Adrenal gland (tissue), 12 donors: Measurements from ENCODE around the gene CPNE9. TPM values are rescaled to one million over a fixed set of nuclear protein-coding genes. Genes with fewer than 3 reads are reported as not detected.

Experiments
- DNase-seq, 7 donors: peaks; one replicate each; pipeline ENCODE4 v3.0.0-alpha.2; 2019 to 2020
- H3K27ac ChIP-seq, 5 donors: fragments of 200-600 bp; sonication (generic) in 4 of 5; 1 replicate in 3 of 5; 2 replicates in 2 of 5; pipeline versions ENCODE4 v1.5.1 to v1.8.0; 2016 to 2020; ENCODE audit warnings: mild to moderate bottlenecking in 1 of 5
- H3K27me3 ChIP-seq: fragments of 200-600 bp; 2 replicates; pipeline ENCODE4 v1.8.0; 2021
- H3K36me3 ChIP-seq, 2 donors: fragments of 200-600 bp; replicated peaks in 1 of 2; 1 replicate in 1 of 2; 2 replicates in 1 of 2; pipeline versions ENCODE4 v1.5.1 to v1.8.0; 2018 to 2022
- H3K4me1 ChIP-seq, 2 donors: fragments of 200-600 bp; replicated peaks in 1 of 2; 1 replicate in 1 of 2; 2 replicates in 1 of 2; pipeline versions ENCODE4 v1.5.1 to v1.8.0; 2018 to 2021
- H3K4me3 ChIP-seq, 4 donors: fragments of 200-600 bp; sonication (generic) in 3 of 4; one replicate each; pipeline ENCODE4 v1.5.1; 2016 to 2018
- H3K9me3 ChIP-seq, 3 donors: fragments of 200-600 bp; sonication (generic) in 1 of 3; replicated peaks in 1 of 3; 1 replicate in 2 of 3; 2 replicates in 1 of 3; pipeline versions ENCODE4 v1.5.1 to v1.8.0; 2016 to 2021
- POLR2A ChIP-seq, 2 donors: fragments of 450-650 bp; IDR thresholded peaks; one replicate each; pipeline ENCODE4 v1.6.1; 2017; ENCODE audit warnings: antibody characterized with exemption in 2 of 2, mild to moderate bottlenecking in 2 of 2, moderate library complexity in 1 of 2
- WGBS, 4 donors: extraction: QIAGEN DNeasy Blood & Tissue Kit in 2 of 4; methylation state at CpG; one replicate each; pipeline versions ENCODE4 v1.1.5 to v1.1.7; 2013 to 2017; 5-methylcytosine and 5-hydroxymethylcytosine counted together
- intact Hi-C, 2 donors: fragments of 100-400 bp; cut with DNase I; formaldehyde crosslinking; loops; one replicate each; pipeline versions ENCODE4 v1.14.1 to v1.15.0; 2022 to 2023
- polyA plus RNA-seq, 3 donors: library from polyadenylated mRNA; stranded (reverse); fragments of 200-250 nt in 2 of 3; fragments of 350-450 nt in 1 of 3; fragmentation: Illumina TruSeq in 1 of 3; extraction: RNeasy Lipid Tissue Mini Kit (QIAGEN cat#74804) in 1 of 3; gene quantifications; one replicate each; pipeline ENCODE4 v1.2.3, GENCODE V29; 2013 to 2014
- total RNA-seq, 9 donors: library from RNA; depleted of rRNA in 4 of 9; stranded (reverse); fragments of >200 nt in 4 of 9; fragments of 120-200 nt in 1 of 9; fragmentation: NEBNext Ultra II Directional in 1 of 9; extraction: Animal tissue kit (Norgen Biotek cat#: 25700) in 1 of 9; gene quantifications; one replicate each; pipeline versions ENCODE4 v1.1.0 to v1.2.4, GENCODE V29; 2013 to 2023
- TF ChIP-seq, protein P1 (sequence below), 6 experiments: fragments of 450-650 bp in 4 of 6; fragments of 200-600 bp in 2 of 6; sonication (generic) in 1 of 6; IDR thresholded peaks; 1 replicate in 5 of 6; 2 replicates in 1 of 6; pipeline versions ENCODE4 v1.5.1 to v1.8.0; 2016 to 2021; ENCODE audit warnings: antibody characterized with exemption in 6 of 6, mild to moderate bottlenecking in 2 of 6, moderate library complexity in 1 of 6
- donor health status: healthy with polysubstance abuse.
- donor health status: Bipolar disorder and iron deficiency.
- donor health status: DM: yes; HTN: yes; CAD: no.
- donor health status: DM: no; HTN: no; CAD: no.
- donor health status: DM: no; HTN: no; CAD: no.
- donor health status: DM: yes; HTN: yes; CAD: no.

The CPNE9 gene
- total and polyA plus RNA-seq, 12 donors = 0.11 to 9.2 (median 1.5) TPM; not detected in 1

- intact Hi-C loops = no loop called here
- 78 to 90% (median 86%) methylated on average over 7 of the region's 7 CpGs for WGBS, 4 donors
- peaks cover 16 to 17% of the 10 kb centered on the region in 2 donors for H3K4me1 ChIP-seq
- peaks cover 0 to 80% of the 10 kb centered on the region in 2 donors for H3K36me3 ChIP-seq
- DNase-seq = no peak
- H3K27me3 ChIP-seq = no peaks in the 10 kb centered on the region
- TF ChIP-seq, protein P1, sequence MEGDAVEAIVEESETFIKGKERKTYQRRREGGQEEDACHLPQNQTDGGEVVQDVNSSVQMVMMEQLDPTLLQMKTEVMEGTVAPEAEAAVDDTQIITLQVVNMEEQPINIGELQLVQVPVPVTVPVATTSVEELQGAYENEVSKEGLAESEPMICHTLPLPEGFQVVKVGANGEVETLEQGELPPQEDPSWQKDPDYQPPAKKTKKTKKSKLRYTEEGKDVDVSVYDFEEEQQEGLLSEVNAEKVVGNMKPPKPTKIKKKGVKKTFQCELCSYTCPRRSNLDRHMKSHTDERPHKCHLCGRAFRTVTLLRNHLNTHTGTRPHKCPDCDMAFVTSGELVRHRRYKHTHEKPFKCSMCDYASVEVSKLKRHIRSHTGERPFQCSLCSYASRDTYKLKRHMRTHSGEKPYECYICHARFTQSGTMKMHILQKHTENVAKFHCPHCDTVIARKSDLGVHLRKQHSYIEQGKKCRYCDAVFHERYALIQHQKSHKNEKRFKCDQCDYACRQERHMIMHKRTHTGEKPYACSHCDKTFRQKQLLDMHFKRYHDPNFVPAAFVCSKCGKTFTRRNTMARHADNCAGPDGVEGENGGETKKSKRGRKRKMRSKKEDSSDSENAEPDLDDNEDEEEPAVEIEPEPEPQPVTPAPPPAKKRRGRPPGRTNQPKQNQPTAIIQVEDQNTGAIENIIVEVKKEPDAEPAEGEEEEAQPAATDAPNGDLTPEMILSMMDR (IDR thresholded peaks at IDR 0.05) = no peak
- TF ChIP-seq POLR2A (IDR thresholded peaks at IDR 0.05) = no peak
- H3K9me3 ChIP-seq = no peaks in the 10 kb centered on the region
- H3K27ac ChIP-seq = no peak overlapping the region
- no peak overlapping the region for H3K4me3 ChIP-seq
Observed at GRCh38 chr3:9666704-9667445, 36.8 kb upstream of the CPNE9 start.

DNA sequence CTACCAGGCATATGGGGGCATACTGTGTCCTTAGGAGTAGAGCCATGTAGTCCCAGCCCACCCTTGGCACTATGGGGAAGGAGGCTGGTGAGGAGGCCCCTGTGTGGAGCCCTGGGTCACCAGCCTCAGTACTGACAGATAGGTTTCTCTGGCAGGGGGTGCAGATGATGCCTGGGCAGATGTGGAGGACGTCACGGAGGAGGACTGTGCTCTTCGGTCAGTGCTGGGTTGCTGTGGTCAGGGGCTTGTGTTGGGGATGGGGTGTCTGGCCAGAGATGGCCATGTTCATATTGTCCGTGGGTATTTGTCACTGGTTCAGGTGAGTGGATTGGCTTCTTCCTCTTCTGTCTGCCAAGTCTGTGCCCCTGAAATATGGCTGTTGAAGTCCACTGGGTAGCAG, 34.4 kb upstream of the CPNE9 start:
- WGBS, 4 donors = 92 to 95% (median 93%) methylated on average over 4 of the region's 4 CpGs; no CpG with 5 or more reads in 1 of the 4 donors
- H3K4me1 ChIP-seq = peaks cover 16 to 17% of the 10 kb centered on the region in 2 donors
- no peaks in the 10 kb centered on the region for H3K9me3 ChIP-seq
- no peak for DNase-seq
- H3K27me3 ChIP-seq = no peaks in the 10 kb centered on the region
- TF ChIP-seq POLR2A (IDR thresholded peaks at IDR 0.05) = no peak
- TF ChIP-seq, protein P1 (IDR thresholded peaks at IDR 0.05) = no peak
- H3K36me3 ChIP-seq = peaks cover 0 to 83% of the 10 kb centered on the region in 2 donors
- intact Hi-C loops = no loop called here
- H3K4me3 ChIP-seq = no peak overlapping the region
- H3K27ac ChIP-seq = peak overlapping the region in 4 of 5 donors; percentile 41 to 69 (median 55)

GRCh38 chr3:9669720-9670432, 33.8 kb upstream of the CPNE9 start:
- DNase-seq = peak; percentile 50 to 93 (median 83)
- no peak overlapping the region for H3K4me3 ChIP-seq
- H3K27me3 ChIP-seq = no peaks in the 10 kb centered on the region
- intact Hi-C loops = no loop called here
- H3K36me3 ChIP-seq = peaks cover 0 to 81% of the 10 kb centered on the region in 2 donors
- H3K9me3 ChIP-seq = no peaks in the 10 kb centered on the region
- 46 to 60% (median 53%) methylated on average over 4 of the region's 4 CpGs for WGBS, 4 donors
- H3K27ac ChIP-seq = peak overlapping the region in 4 of 5 donors; percentile 41 to 69 (median 55)
- peak in 1 of 2 donors; percentile 6 for TF ChIP-seq POLR2A (IDR thresholded peaks at IDR 0.05)
- TF ChIP-seq, protein P1 (IDR thresholded peaks at IDR 0.05) = no peak
- peaks cover 16 to 17% of the 10 kb centered on the region in 2 donors for H3K4me1 ChIP-seq

DNA sequence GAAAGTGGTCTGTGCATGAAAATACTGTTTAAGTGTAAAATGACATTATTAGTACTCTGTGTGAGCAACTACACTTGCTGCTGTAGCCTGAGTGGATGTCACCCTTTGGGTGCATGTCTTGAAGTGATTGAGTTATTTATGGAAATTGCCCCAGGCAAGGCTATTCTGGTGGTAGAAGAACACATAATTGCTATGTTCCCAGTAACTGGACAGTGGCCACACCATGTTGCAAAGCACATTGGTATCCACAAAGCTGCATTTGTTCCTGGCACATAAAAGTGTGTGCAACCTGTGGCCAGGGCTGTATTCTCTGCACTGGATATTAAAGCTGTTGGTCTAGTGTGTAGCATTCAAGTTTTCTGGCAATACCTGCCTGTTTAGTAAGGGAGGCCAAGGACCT, 30.6 kb upstream of the CPNE9 start:
- intact Hi-C loops = no loop called here
- no peak for DNase-seq
- Histone ChIP-seq H3K9me3 (no peaks in the 10 kb centered on the region), H3K36me3 (peaks cover 0 to 84% of the 10 kb centered on the region in 2 donors), H3K27ac (no peak overlapping the region), H3K4me1 (peaks cover 17 to 20% of the 10 kb centered on the region in 2 donors), H3K27me3 (no peaks in the 10 kb centered on the region), H3K4me3 (no peak overlapping the region)
- no peak for TF ChIP-seq POLR2A (IDR thresholded peaks at IDR 0.05)
- TF ChIP-seq, protein P1 (IDR thresholded peaks at IDR 0.05) = no peak
